Right lobe of liver (tissue), 4 donors: Measurements from ENCODE around the gene NKAIN2.

Source experiments
- POLR2A ChIP-seq: fragments of 450-650 bp; IDR thresholded peaks from one replicate; pipeline ENCODE4 v1.6.1; 2017; ENCODE audit warnings: antibody characterized with exemption, mild to moderate bottlenecking
- TF ChIP-seq, protein P1 (sequence below), 4 donors: fragments of 200-600 bp in 3 of 4; fragments of 450-650 bp in 1 of 4; IDR thresholded peaks; one replicate each; pipeline versions ENCODE4 v1.5.1 to v1.8.0; 2016 to 2022; ENCODE audit warnings: antibody characterized with exemption in 4 of 4, mild to moderate bottlenecking in 2 of 4
- donor health status: DM: no; HTN: no; CAD: no.
- donor health status: DM: no; HTN: no; CAD: no.
- donor health status: DM: no; HTN: yes; CAD: no.

DNA sequence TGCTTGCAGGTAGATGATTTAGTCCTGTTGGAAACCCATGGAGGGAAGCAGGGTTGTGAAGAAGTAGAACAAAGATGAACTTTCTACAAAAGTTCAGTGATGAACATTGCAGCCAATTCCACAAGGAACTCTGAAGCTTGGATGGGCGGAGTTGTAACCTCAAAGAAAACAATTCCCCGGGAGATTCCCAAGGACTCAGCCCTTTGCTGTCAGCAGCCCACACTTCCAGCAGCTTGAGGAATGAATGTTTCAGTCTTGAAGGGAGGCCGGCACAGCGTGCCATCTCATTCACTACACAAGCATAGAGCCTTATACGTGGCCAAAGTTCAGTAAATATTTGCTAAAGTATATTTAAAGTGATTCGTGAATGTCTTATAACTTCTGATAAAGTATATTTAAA, 269.4 kb downstream of the NKAIN2 start:
- TF ChIP-seq, protein P1, sequence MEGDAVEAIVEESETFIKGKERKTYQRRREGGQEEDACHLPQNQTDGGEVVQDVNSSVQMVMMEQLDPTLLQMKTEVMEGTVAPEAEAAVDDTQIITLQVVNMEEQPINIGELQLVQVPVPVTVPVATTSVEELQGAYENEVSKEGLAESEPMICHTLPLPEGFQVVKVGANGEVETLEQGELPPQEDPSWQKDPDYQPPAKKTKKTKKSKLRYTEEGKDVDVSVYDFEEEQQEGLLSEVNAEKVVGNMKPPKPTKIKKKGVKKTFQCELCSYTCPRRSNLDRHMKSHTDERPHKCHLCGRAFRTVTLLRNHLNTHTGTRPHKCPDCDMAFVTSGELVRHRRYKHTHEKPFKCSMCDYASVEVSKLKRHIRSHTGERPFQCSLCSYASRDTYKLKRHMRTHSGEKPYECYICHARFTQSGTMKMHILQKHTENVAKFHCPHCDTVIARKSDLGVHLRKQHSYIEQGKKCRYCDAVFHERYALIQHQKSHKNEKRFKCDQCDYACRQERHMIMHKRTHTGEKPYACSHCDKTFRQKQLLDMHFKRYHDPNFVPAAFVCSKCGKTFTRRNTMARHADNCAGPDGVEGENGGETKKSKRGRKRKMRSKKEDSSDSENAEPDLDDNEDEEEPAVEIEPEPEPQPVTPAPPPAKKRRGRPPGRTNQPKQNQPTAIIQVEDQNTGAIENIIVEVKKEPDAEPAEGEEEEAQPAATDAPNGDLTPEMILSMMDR (IDR thresholded peaks at IDR 0.05): no peak
- no peak for TF ChIP-seq POLR2A
